SK-N-SH treated with all-trans-retinoic acid at 6 μM for 48 hours (cell line): ENCODE results near the gene TFG.

ENCODE experiments used
- ATAC-seq: fragments of 200-7000 bp; cut with Tn5 transposase; 3 replicates; pipeline ENCODE4 v1.9.1; 2020; ENCODE audit warnings: mild to moderate bottlenecking, moderate library complexity
- ARNTL ChIP-seq: fragments of 450-650 bp; formaldehyde crosslinking; IDR thresholded peaks from 2 replicates; pipeline ENCODE4 v1.5.0; 2020; ENCODE audit warnings: low read depth, mild to moderate bottlenecking, moderate library complexity, borderline replicate concordance
- BACH2 ChIP-seq: fragments of 250-450 bp; sonication (Bioruptor Pico); IDR thresholded peaks from 2 replicates; pipeline ENCODE4 v1.9.0; 2021; ENCODE audit warnings: mild to moderate bottlenecking, borderline replicate concordance
- ESRRG ChIP-seq: fragments of 250-450 bp; sonication (Bioruptor Pico); IDR thresholded peaks from 2 replicates; pipeline ENCODE4 v1.6.1; 2021; ENCODE audit warnings: mild to moderate bottlenecking
- GLIS3 ChIP-seq: fragments of 250-450 bp; sonication (Bioruptor Pico); IDR thresholded peaks from 2 replicates; pipeline ENCODE4 v1.5.0; 2020; ENCODE audit warnings: mild to moderate bottlenecking, moderate library complexity
- ISL1 ChIP-seq: fragments of 250-450 bp; sonication (Bioruptor Pico); IDR thresholded peaks from 2 replicates; pipeline ENCODE4 v2.1.2; 2022; ENCODE audit warnings: mild to moderate bottlenecking, moderate library complexity
- PPARA ChIP-seq: fragments of 250-450 bp; sonication (Bioruptor Pico); IDR thresholded peaks from 2 replicates; pipeline ENCODE4 v1.5.0; 2020; ENCODE audit warnings: mild to moderate bottlenecking, borderline replicate concordance
- SNAI2 ChIP-seq: fragments of 250-450 bp; sonication (Bioruptor Pico); IDR thresholded peaks from 2 replicates; pipeline ENCODE4 v1.5.0; 2020; ENCODE audit warnings: mild to moderate bottlenecking, moderate library complexity
- TCF4 ChIP-seq: fragments of 250-450 bp; sonication (Bioruptor Pico); IDR thresholded peaks from 2 replicates; pipeline ENCODE4 v1.8.0; 2021; ENCODE audit warnings: mild to moderate bottlenecking, moderate library complexity, borderline replicate concordance
- ZC3H10 ChIP-seq: fragments of 250-450 bp; sonication (Bioruptor Pico); IDR thresholded peaks from 2 replicates; pipeline ENCODE4 v1.5.1; 2021; ENCODE audit warnings: mild to moderate bottlenecking, moderate library complexity
- ZFP3 ChIP-seq: fragments of 250-450 bp; sonication (Bioruptor Pico); IDR thresholded peaks from 2 replicates; pipeline ENCODE4 v1.5.0; 2020; ENCODE audit warnings: mild to moderate bottlenecking, moderate library complexity
- ZNF70 ChIP-seq: fragments of 450-650 bp; formaldehyde crosslinking; IDR thresholded peaks from 2 replicates; pipeline ENCODE4 v1.5.0; 2020; ENCODE audit warnings: mild to moderate bottlenecking, moderate library complexity
- ZNF8 ChIP-seq: fragments of 450-650 bp; formaldehyde crosslinking; IDR thresholded peaks from 2 replicates; pipeline ENCODE4 v1.5.0; 2020; ENCODE audit warnings: mild to moderate bottlenecking, moderate library complexity
- TF ChIP-seq, protein P1 (sequence below): fragments of 250-450 bp; sonication (Bioruptor Pico); IDR thresholded peaks from 2 replicates; pipeline ENCODE4 v1.8.0; 2020; ENCODE audit warnings: mild to moderate bottlenecking, moderate library complexity, borderline replicate concordance
- TF ChIP-seq, protein P2 (sequence below): fragments of 250-450 bp; sonication (Bioruptor Pico); IDR thresholded peaks from 2 replicates; pipeline ENCODE4 v1.5.1; 2020; ENCODE audit warnings: low read depth, mild to moderate bottlenecking, moderate library complexity
- TF ChIP-seq, protein P3 (sequence below): fragments of 250-450 bp; sonication (Bioruptor Pico); IDR thresholded peaks from 2 replicates; pipeline ENCODE4 v1.8.0; 2021; ENCODE audit warnings: low read depth, mild to moderate bottlenecking, moderate library complexity, borderline replicate concordance
- TF ChIP-seq, protein P4 (sequence below): fragments of 250-450 bp; sonication (Bioruptor Pico); IDR thresholded peaks from 2 replicates; pipeline ENCODE4 v1.5.0; 2020; ENCODE audit warnings: mild to moderate bottlenecking, moderate library complexity
- TF ChIP-seq, protein P5 (sequence below): fragments of 250-450 bp; sonication (Bioruptor Pico); IDR thresholded peaks from 2 replicates; pipeline ENCODE4 v1.5.1; 2021; ENCODE audit warnings: mild to moderate bottlenecking, moderate library complexity

The TFG gene

DNA sequence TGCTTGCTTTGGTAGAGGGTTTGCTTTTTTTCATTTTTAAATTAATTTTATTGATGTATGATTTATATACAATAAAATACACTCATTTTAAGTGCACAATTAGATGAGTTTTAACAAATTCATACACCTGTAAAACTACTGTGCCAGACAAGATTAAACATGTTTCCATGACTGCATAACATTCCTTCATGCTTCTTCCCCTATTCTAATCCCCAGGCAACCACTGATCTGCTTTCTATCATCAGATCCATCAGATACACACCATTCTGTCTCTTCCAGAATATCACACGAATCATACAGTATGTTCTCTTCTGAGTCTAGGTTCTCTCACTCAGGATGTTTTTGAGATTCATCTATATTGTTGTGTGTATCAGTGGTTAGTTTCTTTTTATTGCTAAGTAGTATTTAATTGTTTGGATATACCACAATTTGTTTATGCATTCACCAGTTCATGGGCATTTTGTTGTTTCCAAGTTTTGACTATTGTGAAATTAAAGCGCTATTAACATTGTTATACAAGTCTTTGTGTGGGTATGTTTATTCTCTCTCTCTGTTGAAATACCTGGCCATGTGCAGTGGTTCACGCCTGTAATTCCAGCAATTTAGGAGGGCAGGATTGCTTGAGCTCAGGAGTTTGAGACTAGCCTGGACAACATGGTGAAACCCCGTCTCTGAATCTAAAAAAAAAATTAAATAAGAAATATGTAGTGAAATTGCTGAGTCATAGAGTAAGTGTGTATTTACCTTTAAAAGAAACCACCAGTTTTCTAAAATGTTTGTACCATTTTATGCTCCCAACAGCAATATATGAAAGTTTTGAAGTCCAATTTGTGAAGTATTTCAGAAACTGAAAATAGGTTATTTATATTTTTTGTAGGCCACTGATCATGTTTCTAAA lies 7.0 kb upstream of the TFG start (continued):
- TF ChIP-seq, protein P1, sequence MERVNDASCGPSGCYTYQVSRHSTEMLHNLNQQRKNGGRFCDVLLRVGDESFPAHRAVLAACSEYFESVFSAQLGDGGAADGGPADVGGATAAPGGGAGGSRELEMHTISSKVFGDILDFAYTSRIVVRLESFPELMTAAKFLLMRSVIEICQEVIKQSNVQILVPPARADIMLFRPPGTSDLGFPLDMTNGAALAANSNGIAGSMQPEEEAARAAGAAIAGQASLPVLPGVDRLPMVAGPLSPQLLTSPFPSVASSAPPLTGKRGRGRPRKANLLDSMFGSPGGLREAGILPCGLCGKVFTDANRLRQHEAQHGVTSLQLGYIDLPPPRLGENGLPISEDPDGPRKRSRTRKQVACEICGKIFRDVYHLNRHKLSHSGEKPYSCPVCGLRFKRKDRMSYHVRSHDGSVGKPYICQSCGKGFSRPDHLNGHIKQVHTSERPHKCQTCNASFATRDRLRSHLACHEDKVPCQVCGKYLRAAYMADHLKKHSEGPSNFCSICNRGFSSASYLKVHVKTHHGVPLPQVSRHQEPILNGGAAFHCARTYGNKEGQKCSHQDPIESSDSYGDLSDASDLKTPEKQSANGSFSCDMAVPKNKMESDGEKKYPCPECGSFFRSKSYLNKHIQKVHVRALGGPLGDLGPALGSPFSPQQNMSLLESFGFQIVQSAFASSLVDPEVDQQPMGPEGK (CRISPR knock-in tag), result no peak
- TF ChIP-seq PPARA (CRISPR knock-in tag), result no peak
- TF ChIP-seq, all 23 proteins: peak for 0

DNA sequence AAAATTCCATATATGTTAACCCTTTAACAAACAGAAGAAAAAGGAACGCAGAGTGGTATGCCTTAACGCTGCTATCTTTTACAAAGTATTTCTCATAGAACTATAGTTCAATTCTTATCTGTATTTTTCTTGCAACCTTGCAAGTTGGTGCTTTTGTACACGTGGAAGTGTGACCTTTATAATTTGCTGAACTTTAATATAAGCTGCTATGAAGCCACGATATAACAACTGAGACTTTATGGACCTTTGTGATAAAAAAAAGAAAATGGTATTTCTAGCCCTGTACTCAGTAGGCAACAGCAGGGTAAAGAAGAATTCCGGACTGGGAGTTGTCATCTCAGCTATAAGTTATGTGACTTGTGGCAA lies 6.3 kb upstream of the TFG start:
- ATAC-seq, result no peak
- TF ChIP-seq BACH2 (CRISPR knock-in tag) (no peak), GLIS3 (CRISPR knock-in tag) (no peak), ZFP3 (no peak), ZNF8 (CRISPR knock-in tag) (no peak), SNAI2 (CRISPR knock-in tag) (no peak), ISL1 (CRISPR knock-in tag) (no peak), ESRRG (CRISPR knock-in tag) (no peak), ZNF70 (CRISPR knock-in tag) (no peak), ZC3H10 (no peak), TCF4 (CRISPR knock-in tag) (no peak), ARNTL (CRISPR knock-in tag) (no peak)
- TF ChIP-seq, protein P2, sequence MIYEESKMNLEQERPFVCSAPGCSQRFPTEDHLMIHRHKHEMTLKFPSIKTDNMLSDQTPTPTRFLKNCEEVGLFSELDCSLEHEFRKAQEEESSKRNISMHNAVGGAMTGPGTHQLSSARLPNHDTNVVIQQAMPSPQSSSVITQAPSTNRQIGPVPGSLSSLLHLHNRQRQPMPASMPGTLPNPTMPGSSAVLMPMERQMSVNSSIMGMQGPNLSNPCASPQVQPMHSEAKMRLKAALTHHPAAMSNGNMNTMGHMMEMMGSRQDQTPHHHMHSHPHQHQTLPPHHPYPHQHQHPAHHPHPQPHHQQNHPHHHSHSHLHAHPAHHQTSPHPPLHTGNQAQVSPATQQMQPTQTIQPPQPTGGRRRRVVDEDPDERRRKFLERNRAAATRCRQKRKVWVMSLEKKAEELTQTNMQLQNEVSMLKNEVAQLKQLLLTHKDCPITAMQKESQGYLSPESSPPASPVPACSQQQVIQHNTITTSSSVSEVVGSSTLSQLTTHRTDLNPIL, result no peak
- TF ChIP-seq, protein P3, sequence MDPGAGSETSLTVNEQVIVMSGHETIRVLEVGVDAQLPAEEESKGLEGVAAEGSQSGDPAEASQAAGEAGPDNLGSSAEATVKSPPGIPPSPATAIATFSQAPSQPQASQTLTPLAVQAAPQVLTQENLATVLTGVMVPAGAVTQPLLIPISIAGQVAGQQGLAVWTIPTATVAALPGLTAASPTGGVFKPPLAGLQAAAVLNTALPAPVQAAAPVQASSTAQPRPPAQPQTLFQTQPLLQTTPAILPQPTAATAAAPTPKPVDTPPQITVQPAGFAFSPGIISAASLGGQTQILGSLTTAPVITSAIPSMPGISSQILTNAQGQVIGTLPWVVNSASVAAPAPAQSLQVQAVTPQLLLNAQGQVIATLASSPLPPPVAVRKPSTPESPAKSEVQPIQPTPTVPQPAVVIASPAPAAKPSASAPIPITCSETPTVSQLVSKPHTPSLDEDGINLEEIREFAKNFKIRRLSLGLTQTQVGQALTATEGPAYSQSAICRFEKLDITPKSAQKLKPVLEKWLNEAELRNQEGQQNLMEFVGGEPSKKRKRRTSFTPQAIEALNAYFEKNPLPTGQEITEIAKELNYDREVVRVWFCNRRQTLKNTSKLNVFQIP (CRISPR knock-in tag), result no peak
- TF ChIP-seq, protein P4, sequence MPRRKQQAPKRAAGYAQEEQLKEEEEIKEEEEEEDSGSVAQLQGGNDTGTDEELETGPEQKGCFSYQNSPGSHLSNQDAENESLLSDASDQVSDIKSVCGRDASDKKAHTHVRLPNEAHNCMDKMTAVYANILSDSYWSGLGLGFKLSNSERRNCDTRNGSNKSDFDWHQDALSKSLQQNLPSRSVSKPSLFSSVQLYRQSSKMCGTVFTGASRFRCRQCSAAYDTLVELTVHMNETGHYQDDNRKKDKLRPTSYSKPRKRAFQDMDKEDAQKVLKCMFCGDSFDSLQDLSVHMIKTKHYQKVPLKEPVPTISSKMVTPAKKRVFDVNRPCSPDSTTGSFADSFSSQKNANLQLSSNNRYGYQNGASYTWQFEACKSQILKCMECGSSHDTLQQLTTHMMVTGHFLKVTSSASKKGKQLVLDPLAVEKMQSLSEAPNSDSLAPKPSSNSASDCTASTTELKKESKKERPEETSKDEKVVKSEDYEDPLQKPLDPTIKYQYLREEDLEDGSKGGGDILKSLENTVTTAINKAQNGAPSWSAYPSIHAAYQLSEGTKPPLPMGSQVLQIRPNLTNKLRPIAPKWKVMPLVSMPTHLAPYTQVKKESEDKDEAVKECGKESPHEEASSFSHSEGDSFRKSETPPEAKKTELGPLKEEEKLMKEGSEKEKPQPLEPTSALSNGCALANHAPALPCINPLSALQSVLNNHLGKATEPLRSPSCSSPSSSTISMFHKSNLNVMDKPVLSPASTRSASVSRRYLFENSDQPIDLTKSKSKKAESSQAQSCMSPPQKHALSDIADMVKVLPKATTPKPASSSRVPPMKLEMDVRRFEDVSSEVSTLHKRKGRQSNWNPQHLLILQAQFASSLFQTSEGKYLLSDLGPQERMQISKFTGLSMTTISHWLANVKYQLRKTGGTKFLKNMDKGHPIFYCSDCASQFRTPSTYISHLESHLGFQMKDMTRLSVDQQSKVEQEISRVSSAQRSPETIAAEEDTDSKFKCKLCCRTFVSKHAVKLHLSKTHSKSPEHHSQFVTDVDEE (CRISPR knock-in tag), result no peak
- TF ChIP-seq, protein P5, sequence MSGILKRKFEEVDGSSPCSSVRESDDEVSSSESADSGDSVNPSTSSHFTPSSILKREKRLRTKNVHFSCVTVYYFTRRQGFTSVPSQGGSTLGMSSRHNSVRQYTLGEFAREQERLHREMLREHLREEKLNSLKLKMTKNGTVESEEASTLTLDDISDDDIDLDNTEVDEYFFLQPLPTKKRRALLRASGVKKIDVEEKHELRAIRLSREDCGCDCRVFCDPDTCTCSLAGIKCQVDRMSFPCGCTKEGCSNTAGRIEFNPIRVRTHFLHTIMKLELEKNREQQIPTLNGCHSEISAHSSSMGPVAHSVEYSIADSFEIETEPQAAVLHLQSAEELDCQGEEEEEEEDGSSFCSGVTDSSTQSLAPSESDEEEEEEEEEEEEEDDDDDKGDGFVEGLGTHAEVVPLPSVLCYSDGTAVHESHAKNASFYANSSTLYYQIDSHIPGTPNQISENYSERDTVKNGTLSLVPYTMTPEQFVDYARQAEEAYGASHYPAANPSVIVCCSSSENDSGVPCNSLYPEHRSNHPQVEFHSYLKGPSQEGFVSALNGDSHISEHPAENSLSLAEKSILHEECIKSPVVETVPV (CRISPR knock-in tag), result no peak
- TF ChIP-seq, protein P1 (CRISPR knock-in tag), result no peak

DNA sequence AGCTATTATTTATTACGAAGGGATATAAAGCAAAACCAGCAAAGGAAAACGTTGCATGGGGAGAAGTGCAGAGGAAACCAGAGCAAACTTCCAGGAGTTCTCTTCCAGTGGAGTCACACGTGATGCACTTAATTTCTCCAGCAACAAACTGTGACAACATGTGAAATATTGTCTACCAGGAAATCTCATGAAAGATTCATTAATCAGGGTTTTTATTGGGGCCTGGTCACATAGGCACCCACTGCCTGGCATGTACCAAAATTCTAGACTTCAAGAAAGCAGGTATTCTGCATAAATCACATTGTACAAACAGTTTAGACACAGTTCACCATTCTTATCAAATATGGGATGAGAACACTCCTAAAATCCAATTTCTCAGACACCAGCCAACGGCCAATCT lies 5.4 kb upstream of the TFG start:
- no peak for TF ChIP-seq TCF4 (CRISPR knock-in tag)
- no peak for TF ChIP-seq GLIS3 (CRISPR knock-in tag)
- no peak for TF ChIP-seq ESRRG (CRISPR knock-in tag)
- TF ChIP-seq, protein P4 (CRISPR knock-in tag), result no peak
- no peak for TF ChIP-seq ZFP3
- TF ChIP-seq ARNTL (CRISPR knock-in tag), result no peak
- TF ChIP-seq, all 23 proteins: peak for 0
- no peak for ATAC-seq
